Fibroblast of peridontal ligament (primary cell): ENCODE results near the gene DOCK7.
"Not testable (repeated sequence)": the region's sequence is repeated elsewhere in the genome, so short reads cannot be mapped to it uniquely, and the experiment has no call there.

Source experiments
- DNase-seq: peaks from one replicate; pipeline ENCODE4 v3.0.0-alpha.2; 2010; ENCODE audit errors: extremely low read depth

The DOCK7 gene

GRCh38 chr1:62694479-62694878 lies 6.3 kb upstream of the DOCK7 start:
- not testable (repeated sequence) for DNase-seq

DNA sequence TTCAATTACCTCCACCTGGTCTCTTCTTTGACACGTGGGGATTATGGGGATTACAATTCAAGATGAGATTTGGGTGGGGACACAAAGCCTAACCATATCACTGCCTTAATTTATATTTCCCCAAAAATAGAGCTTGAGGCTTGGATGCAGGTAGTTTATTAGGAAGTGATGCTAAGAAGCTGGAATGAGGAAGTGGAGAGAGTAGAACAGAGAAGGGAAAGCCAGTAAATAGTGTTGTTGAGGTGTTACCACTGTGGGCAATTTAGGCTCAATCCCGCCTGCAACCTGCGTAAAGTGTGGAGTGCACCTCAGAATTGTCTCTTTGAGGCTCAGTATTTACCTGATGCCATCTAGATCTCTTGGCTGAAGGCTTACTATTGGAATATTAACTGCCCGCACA lies 4.9 kb upstream of the DOCK7 start:
- no peak for DNase-seq

GRCh38 chr1:62691062-62691844 lies 3.1 kb upstream of the DOCK7 start:
- no peak for DNase-seq

GRCh38 chr1:62689524-62689923 lies 1.3 kb upstream of the DOCK7 start:
- peak; percentile 70 for DNase-seq

GRCh38 chr1:62688687-62689085 lies 500 bp upstream of the DOCK7 start:
- DNase-seq: peak; percentile 42

DNA sequence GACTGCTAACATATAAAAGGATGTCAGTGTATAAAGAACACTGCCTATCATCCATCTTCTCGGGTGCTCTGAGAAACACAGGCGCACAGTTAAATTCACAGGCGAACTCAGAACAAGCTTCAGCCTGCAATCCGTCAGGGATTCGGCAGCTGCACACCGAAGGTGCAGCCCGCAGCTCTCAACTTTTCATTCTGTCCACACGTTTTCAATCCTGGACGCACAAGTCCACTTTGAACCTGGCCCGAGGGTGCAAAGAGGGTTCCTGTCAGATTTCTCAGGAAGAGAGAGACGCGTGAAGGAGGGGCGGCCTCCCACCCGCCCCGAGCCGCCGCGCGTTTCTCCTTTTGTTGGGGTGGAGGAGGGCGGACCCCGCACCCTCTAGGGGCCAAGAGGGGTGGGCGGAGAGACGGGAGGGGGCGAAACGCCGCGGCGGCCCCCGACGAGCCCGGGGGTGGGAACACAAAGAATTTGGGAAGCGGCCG lies 724 bp downstream of the DOCK7 start:
- DNase-seq: peak; percentile 46

DNA sequence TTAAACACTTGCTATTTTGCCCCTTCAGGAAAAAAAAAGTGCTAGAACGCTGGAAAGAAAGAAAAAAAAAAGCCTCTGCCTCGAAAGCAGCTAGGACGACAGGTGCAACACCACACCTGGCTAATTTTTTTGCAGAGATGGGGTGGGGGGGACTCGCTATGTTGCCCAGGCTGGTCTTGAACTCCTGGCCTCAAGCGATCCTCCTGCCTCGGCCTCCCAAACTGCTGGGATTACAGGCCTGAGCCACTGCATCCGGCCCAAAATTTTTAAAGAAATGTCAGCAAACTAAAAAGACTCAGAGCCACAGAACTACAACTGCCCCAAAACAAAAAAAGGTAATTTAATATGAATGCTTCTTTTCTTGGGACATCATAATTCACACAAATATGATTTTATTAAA lies 1.4 kb downstream of the DOCK7 start:
- DNase-seq: no peak

DNA sequence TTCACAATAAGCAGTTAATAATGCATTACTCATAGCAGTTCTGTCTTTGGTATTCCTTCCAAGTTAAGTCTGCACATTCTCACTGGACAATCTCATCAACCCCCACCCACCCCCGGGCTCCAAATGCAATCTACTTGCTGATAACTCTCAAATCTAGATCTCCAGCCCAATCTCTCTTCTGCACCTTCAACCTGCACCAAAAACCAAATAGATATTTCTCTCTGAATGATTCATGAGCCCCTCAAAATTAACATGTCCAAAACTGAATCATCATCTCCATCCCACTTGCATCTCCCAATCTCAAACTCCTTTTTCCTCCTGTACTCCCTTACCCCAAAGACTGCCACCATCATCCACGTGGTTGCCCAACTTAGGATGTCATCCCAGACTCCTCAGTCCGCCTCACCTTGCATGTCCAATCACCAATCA lies 2.7 kb downstream of the DOCK7 start:
- DNase-seq: peak; percentile 27

- peak; percentile 29 for DNase-seq
Observed at GRCh38 chr1:62682531-62682930, 5.7 kb downstream of the DOCK7 start.

GRCh38 chr1:62680992-62681391 lies 7.2 kb downstream of the DOCK7 start:
- not testable (repeated sequence) for DNase-seq

GRCh38 chr1:62677822-62678221 lies 10.4 kb downstream of the DOCK7 start:
- DNase-seq: not testable (repeated sequence)

DNA sequence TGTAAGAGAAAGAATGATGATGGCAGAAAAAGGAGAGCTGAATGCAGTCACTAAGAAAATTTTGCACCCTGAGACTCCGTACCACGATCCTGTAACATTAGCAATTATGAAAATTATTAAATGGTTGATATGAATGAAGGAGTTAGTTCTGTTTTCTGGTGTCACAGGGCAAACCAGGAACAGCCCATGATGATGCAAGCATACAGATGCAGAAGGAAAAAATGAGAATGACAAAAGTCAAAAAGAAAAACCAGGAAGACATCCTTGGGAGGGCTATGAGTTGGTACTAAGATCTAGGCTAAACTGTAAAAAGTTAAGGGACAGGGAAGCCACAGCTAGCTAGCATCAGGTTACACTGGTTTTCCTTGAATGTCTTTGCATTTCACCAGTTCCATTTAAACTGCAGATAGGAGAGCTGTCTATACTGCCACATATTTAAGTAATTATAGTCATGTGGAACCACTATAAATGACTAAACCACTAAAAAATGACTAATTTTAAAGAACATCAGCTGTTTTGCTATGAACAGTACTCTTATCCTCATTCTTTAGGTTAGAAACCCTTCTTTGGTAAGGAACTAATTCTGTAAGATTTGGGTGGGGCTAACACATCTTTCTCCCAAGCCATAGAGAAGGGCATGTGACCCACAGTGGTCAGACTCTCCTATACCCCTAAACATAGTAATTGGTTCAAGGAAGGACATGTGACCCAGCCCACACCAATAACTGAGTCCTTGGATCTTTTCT lies 11.4 kb downstream of the DOCK7 start:
- DNase-seq: peak; percentile 92

DNA sequence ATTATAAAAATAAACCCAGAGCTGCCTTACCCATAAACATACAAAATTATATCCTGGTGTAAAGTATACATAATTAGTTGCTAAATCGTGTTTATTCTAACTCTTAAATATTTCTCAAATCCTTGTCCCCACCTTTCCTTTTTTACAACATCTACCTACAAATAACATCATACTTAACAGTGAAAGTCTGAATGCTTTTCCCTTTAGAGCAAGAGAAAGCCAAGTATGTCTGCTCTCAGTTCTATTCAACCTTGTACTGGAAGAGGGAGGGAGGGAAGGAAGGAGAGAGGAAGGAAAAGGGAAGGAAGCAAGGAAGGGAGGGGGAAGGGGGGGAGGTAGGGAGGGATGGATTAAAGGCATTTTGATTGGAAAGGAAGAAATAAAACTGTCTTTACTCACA lies 14.6 kb downstream of the DOCK7 start:
- DNase-seq: no peak

- no peak for DNase-seq
Observed at GRCh38 chr1:62672029-62672428, 16.2 kb downstream of the DOCK7 start.

- no peak for DNase-seq
Observed at GRCh38 chr1:62654744-62655143, 33.4 kb downstream of the DOCK7 start.

- DNase-seq: no peak
Observed at GRCh38 chr1:62652387-62652786, 35.8 kb downstream of the DOCK7 start.

DNA sequence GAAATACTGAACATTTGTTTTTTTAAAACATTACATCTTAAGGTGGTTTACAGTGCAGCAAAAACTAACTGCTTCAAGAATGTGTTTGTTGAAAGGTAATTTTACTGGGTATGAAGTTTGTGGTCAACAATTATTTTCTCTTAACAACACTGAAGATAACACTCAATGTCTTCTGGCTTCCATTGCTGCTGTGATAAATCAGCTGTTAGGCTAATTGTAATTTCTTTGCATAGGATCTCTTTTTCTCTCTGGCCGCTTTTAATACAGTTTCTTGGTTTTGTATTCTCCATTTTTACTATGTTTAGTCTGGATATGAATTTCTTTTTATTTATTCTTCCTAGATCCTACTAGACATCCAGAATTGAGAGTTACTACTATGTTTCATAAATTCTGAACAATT lies 44.9 kb downstream of the DOCK7 start:
- no peak for DNase-seq

- DNase-seq: no peak
Observed at GRCh38 chr1:62637392-62638105, 50.6 kb downstream of the DOCK7 start.

- DNase-seq: no peak
Observed at GRCh38 chr1:62628506-62628905, 59.7 kb downstream of the DOCK7 start.

- DNase-seq: peak; percentile 23
Observed at GRCh38 chr1:62625415-62625814, 62.8 kb downstream of the DOCK7 start.

- DNase-seq: peak; percentile 96
Observed at GRCh38 chr1:62621907-62622306, 66.3 kb downstream of the DOCK7 start.

DNA sequence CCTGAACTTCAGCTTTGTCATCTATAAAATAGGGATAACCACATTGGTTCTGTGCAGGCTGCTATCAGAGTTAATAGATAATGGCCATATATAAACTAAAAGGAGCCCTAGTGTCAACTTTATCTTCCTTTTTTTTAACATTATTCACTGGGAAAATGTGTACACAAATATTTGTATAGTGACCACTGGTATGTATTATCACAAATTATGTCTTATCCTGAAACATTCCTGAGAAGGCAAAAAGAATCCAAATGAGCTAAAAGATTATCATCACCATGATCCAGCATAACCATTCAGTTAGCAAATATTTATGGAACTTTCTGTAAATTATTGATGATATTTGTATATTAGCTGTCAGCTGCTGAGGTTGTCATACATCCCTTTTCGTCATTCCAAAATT lies 74.3 kb downstream of the DOCK7 start:
- no peak for DNase-seq
